B cell (primary cell): Measurements from ENCODE around the gene PDCD1LG2. TPM values are rescaled to one million over a fixed set of nuclear protein-coding genes. Genes with fewer than 3 reads are reported as not detected.

Source experiments
- ATAC-seq: fragments of 200-7000 bp; cut with Tn5 transposase; one replicate; pipeline ENCODE4 v1.10.0; 2021; ENCODE audit warnings: low read depth, mild to moderate bottlenecking, moderate number of reproducible peaks, moderate library complexity
- CTCF ChIA-PET: fragments of 350-600 bp; sonication (Branson Sonifier 250); formaldehyde crosslinking; loops from one replicate; lab custom pipeline; 2021; ENCODE audit warnings: antibody characterized with exemption, inconsistent platforms; lab: Charles Lee
- POLR2A ChIA-PET: fragments of 350-600 bp; sonication (Branson Sonifier 250); formaldehyde crosslinking; loops from one replicate; lab custom pipeline; 2021; ENCODE audit warnings: antibody characterized with exemption; lab: Charles Lee
- DNase-seq: peaks from one replicate; pipeline ENCODE4 v3.0.0; 2013
- H2AFZ ChIP-seq: 2 replicates; pipeline ENCODE4 v1.6.1; 2012; ENCODE audit warnings: mild to moderate bottlenecking, low read depth, low read length; ENCODE audit not compliant: insufficient read depth, poor library complexity, severe bottlenecking
- H3K27ac ChIP-seq, 2 donors: 1 replicate in 1 of 2; 2 replicates in 1 of 2; pipeline ENCODE4 v1.5.1; 2012 to 2013; ENCODE audit warnings: low read length in 2 of 2, mild to moderate bottlenecking in 2 of 2, moderate library complexity in 1 of 2
- H3K27me3 ChIP-seq, 4 experiments: fragments of 200-600 bp in 1 of 4; sonication (generic) in 1 of 4; replicated peaks in 1 of 4; 1 replicate in 2 of 4; 2 replicates in 2 of 4; pipeline versions ENCODE4 v1.6.1 to v1.7.0; 2013 to 2016; ENCODE audit warnings: low read length in 3 of 4, mild to moderate bottlenecking in 2 of 4, mixed read lengths in 1 of 4, moderate library complexity in 1 of 4; ENCODE audit not compliant: insufficient read depth in 4 of 4, control insufficient read depth in 3 of 4; ENCODE audit errors: control extremely low read depth in 1 of 4
- H3K36me3 ChIP-seq, 2 experiments: replicated peaks in 1 of 2; 1 replicate in 1 of 2; 2 replicates in 1 of 2; pipeline versions ENCODE4 v1.6.1 to v1.7.1; 2013; ENCODE audit warnings: low read length in 1 of 2; ENCODE audit not compliant: insufficient read depth in 2 of 2, control insufficient read depth in 1 of 2; ENCODE audit errors: control extremely low read depth in 1 of 2, extremely low read depth in 1 of 2
- H3K4me1 ChIP-seq, 2 donors: fragments of 200-600 bp in 1 of 2; sonication (generic) in 1 of 2; 1 replicate in 1 of 2; 2 replicates in 1 of 2; pipeline versions ENCODE4 v1.5.1 to v1.6.1; 2013 to 2017; ENCODE audit warnings: low read length in 2 of 2; ENCODE audit not compliant: control insufficient read depth in 2 of 2, insufficient read depth in 2 of 2
- H3K4me2 ChIP-seq: replicated peaks from 2 replicates; pipeline ENCODE3; 2012; ENCODE audit warnings: mild to moderate bottlenecking, low read depth, low read length; ENCODE audit not compliant: poor library complexity, severe bottlenecking
- H3K4me3 ChIP-seq, 5 experiments: fragments of 200-600 bp in 1 of 5; sonication (generic) in 1 of 5; 1 replicate in 3 of 5; 2 replicates in 2 of 5; pipeline versions ENCODE4 v1.5.1 to v1.7.0; 2011 to 2016; ENCODE audit warnings: low read length in 4 of 5, mild to moderate bottlenecking in 4 of 5, low read depth in 2 of 5, control low read depth in 1 of 5, moderate library complexity in 1 of 5; ENCODE audit not compliant: insufficient read depth in 1 of 5; ENCODE audit errors: control extremely low read depth in 1 of 5, extremely low read depth in 1 of 5
- H3K79me2 ChIP-seq: fragments of 200-600 bp; sonication (generic); one replicate; pipeline ENCODE4 v1.6.0; 2016; ENCODE audit warnings: low read length; ENCODE audit not compliant: control insufficient read depth, insufficient read depth
- H3K9ac ChIP-seq: fragments of 200-600 bp; sonication (generic); 2 replicates; pipeline ENCODE4 v1.6.1; 2017; ENCODE audit warnings: mild to moderate bottlenecking, low read length, moderate library complexity
- H3K9me3 ChIP-seq, 3 donors: one replicate each; pipeline versions ENCODE4 v1.6.1 to v1.7.1; 2013; ENCODE audit warnings: low read length in 2 of 3; ENCODE audit not compliant: control insufficient read depth in 2 of 3, insufficient read depth in 1 of 3; ENCODE audit errors: control extremely low read depth in 1 of 3
- H4K20me1 ChIP-seq: 2 replicates; pipeline ENCODE4 v1.6.0; 2012; ENCODE audit warnings: mild to moderate bottlenecking, low read length; ENCODE audit not compliant: insufficient read depth, control insufficient read depth, poor library complexity, severe bottlenecking
- H3K27ac Mint-ChIP-seq: one replicate; pipeline ENCODE4 v1.8.0; 2021; ENCODE audit warnings: mixed read lengths
- H3K27me3 Mint-ChIP-seq: one replicate; pipeline ENCODE4 v1.8.0; 2021; ENCODE audit warnings: mixed read lengths
- H3K4me1 Mint-ChIP-seq: one replicate; pipeline ENCODE4 v1.8.0; 2021; ENCODE audit warnings: mixed read lengths
- H3K4me3 Mint-ChIP-seq: one replicate; pipeline ENCODE4 v1.8.0; 2021; ENCODE audit warnings: mixed read lengths
- H3K9me3 Mint-ChIP-seq: one replicate; pipeline ENCODE4 v1.8.0; 2022; ENCODE audit warnings: mixed read lengths; ENCODE audit not compliant: insufficient read depth
- EZH2 ChIP-seq: IDR thresholded peaks from 2 replicates; pipeline ENCODE4 v1.6.1; 2012; ENCODE audit warnings: borderline replicate concordance, low read depth, mild to moderate bottlenecking, moderate library complexity, low read length; ENCODE audit not compliant: insufficient read depth, poor library complexity, severe bottlenecking
- WGBS: methylation state at CpG from one replicate; pipeline ENCODE4 v1.1.5; 2013; ENCODE audit warnings: missing lambda C conversion rate; ENCODE audit not compliant: insufficient coverage; 5-methylcytosine and 5-hydroxymethylcytosine counted together
- intact Hi-C: fragments of 100-400 bp; cut with micrococcal nuclease; formaldehyde crosslinking; loops from one replicate; pipeline ENCODE4 v1.10.0; 2022
- polyA plus RNA-seq: library from polyadenylated mRNA; depleted of rRNA; stranded (reverse); fragments of >200 nt; gene quantifications from 2 replicates; pipeline ENCODE4 v1.2.3, GENCODE V29; 2012
- total RNA-seq, 2 donors: library from RNA; stranded (reverse); fragments of 120-200 nt in 1 of 2; gene quantifications; 1 replicate in 1 of 2; 2 replicates in 1 of 2; pipeline versions ENCODE4 v1.2.3 to v1.2.4, GENCODE V29; 2013 to 2022
- TF ChIP-seq, protein P1 (sequence below): fragments of 200-600 bp; IDR thresholded peaks from one replicate; pipeline ENCODE4 v1.8.0; 2022; ENCODE audit warnings: antibody characterized with exemption, mild to moderate bottlenecking

Gene PDCD1LG2
- total and polyA plus RNA-seq, 2 donors (not counting 1 experiment from before 2014, with no cell fraction given), result 0.67 TPM; not detected in 1

DNA sequence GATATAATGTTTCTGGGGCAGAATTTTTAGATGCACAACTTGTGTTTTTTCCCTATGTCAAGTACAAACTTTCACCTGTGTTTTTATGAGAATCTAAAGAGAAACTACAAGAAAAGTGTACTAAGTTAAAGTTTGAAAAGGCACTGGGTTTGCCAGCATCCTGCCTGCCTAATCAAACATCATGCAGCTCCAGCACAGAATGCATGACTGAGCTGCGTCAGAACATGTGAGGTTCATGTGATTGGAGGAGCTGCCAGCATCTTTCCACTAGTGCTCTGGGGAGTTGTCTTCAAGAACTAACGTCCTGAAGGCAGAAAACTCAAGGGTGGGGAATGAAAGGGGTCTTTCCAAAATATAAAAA, 72.5 kb downstream of the PDCD1LG2 start:
- TF ChIP-seq EZH2, result no peak
- TF ChIP-seq, protein P1, sequence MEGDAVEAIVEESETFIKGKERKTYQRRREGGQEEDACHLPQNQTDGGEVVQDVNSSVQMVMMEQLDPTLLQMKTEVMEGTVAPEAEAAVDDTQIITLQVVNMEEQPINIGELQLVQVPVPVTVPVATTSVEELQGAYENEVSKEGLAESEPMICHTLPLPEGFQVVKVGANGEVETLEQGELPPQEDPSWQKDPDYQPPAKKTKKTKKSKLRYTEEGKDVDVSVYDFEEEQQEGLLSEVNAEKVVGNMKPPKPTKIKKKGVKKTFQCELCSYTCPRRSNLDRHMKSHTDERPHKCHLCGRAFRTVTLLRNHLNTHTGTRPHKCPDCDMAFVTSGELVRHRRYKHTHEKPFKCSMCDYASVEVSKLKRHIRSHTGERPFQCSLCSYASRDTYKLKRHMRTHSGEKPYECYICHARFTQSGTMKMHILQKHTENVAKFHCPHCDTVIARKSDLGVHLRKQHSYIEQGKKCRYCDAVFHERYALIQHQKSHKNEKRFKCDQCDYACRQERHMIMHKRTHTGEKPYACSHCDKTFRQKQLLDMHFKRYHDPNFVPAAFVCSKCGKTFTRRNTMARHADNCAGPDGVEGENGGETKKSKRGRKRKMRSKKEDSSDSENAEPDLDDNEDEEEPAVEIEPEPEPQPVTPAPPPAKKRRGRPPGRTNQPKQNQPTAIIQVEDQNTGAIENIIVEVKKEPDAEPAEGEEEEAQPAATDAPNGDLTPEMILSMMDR, result no peak
- Mint-ChIP-seq H3K4me3 (peak overlapping the region; percentile 67), H3K27me3 (no peaks in the 10 kb centered on the region), H3K27ac (peak overlapping the region; percentile 92), H3K9me3 (no peaks in the 10 kb centered on the region), H3K4me1 (peaks cover 60% of the 10 kb centered on the region)
- H4K20me1 ChIP-seq, result no peaks in the 10 kb centered on the region
- peak overlapping the region; percentile 30 for H3K4me2 ChIP-seq
- ATAC-seq, result peak; percentile 76
- H3K79me2 ChIP-seq, result no peaks in the 10 kb centered on the region
- no peak overlapping the region for H3K4me3 ChIP-seq
- H3K27me3 ChIP-seq, result no peaks in the 10 kb centered on the region
- 50% methylated on average over 1 of the region's 2 CpGs for WGBS
- no peaks in the 10 kb centered on the region for H3K36me3 ChIP-seq
- POLR2A ChIA-PET, result interaction anchor here (0.9 to 1.8 kb wide), 2 partner anchors 25 to 46 kb away, joined by 3 to 5 read pairs; partner anchors contain the start of gene RIC1
- H2AFZ ChIP-seq, result no peak overlapping the region
- CTCF ChIA-PET, result interaction anchor here (0.8 to 4.4 kb wide), 13 partner anchors 12 to 823 kb away, joined by 3 to 32 read pairs (median 3); partner anchors contain the start of genes CD274, ERMP1, INSL6 and PDCD1LG2
- no peaks in the 10 kb centered on the region for H3K9me3 ChIP-seq
- H3K27ac ChIP-seq, result peak overlapping the region; percentile 53 to 75
- peak; percentile 85 for DNase-seq
- H3K4me1 ChIP-seq, result peaks cover 25% of the 10 kb centered on the region in 2 donors
- intact Hi-C loops, result loop anchor here (1.0 to 10.0 kb wide), 4 partner anchors 11 to 238 kb away; partner anchors contain the start of gene CD274
- no peak overlapping the region for H3K9ac ChIP-seq

- intact Hi-C loops, result loop anchor here (10.0 kb wide), 1 partner anchor 242 kb away; no protein-coding TSS in a partner anchor
- H3K4me1 ChIP-seq, result peaks cover 39 to 40% of the 10 kb centered on the region in 2 donors
- H3K9me3 Mint-ChIP-seq, result no peaks in the 10 kb centered on the region
- peak overlapping the region; percentile 71 for H3K27ac Mint-ChIP-seq
- H3K36me3 ChIP-seq, result no peaks in the 10 kb centered on the region
- H3K9me3 ChIP-seq, result no peaks in the 10 kb centered on the region
- POLR2A ChIA-PET, result no interaction called here
- peak overlapping the region; percentile 35 for H3K4me2 ChIP-seq
- DNase-seq, result peak; percentile 50
- TF ChIP-seq, protein P1, result no peak
- TF ChIP-seq EZH2, result no peak
- no peak for ATAC-seq
- no peaks in the 10 kb centered on the region for H3K79me2 ChIP-seq
- H4K20me1 ChIP-seq, result no peaks in the 10 kb centered on the region
- no peak overlapping the region for H3K27ac ChIP-seq
- peaks cover 64% of the 10 kb centered on the region for H3K4me1 Mint-ChIP-seq
- H3K27me3 ChIP-seq, result no peaks in the 10 kb centered on the region
- CTCF ChIA-PET, result interaction anchor here (1.1 to 5.8 kb wide), 6 partner anchors 10 to 399 kb away, joined by 3 to 69 read pairs (median 28); partner anchors contain the start of genes CD274, INSL6 and PLGRKT
- no peaks in the 10 kb centered on the region for H3K27me3 Mint-ChIP-seq
- no peak overlapping the region for H2AFZ ChIP-seq
- peak overlapping the region; percentile 14 for H3K9ac ChIP-seq
- peak overlapping the region; percentile 23 for H3K4me3 Mint-ChIP-seq
- no peak overlapping the region for H3K4me3 ChIP-seq
These were observed 76.1 kb downstream of the PDCD1LG2 start for GRCh38 chr9:5586391-5586802.
